CD14-positive monocyte (primary cell): ENCODE measurements around the gene CHIC1. TPM values are rescaled to one million over a fixed set of nuclear protein-coding genes. Genes with fewer than 3 reads are reported as not detected.
"Not testable (repeated sequence)": the region's sequence is repeated elsewhere in the genome, so short reads cannot be mapped to it uniquely, and the experiment has no call there.

Experiments used
- DNase-seq, 3 donors: peaks; one replicate each; pipeline ENCODE4 v3.0.0-alpha.2; 2011 to 2022
- H2AFZ ChIP-seq: 2 replicates; pipeline ENCODE4 v1.6.0; 2012; ENCODE audit warnings: mild to moderate bottlenecking, low read depth, low read length, inconsistent platforms; ENCODE audit not compliant: insufficient read depth, poor library complexity, severe bottlenecking
- H3K27ac ChIP-seq, 2 donors: 1 replicate in 1 of 2; 2 replicates in 1 of 2; pipeline ENCODE4 v1.5.1; 2012 to 2013; ENCODE audit warnings: low read length in 2 of 2, control low read depth in 1 of 2, inconsistent platforms in 1 of 2, low read depth in 1 of 2, mild to moderate bottlenecking in 1 of 2
- H3K27me3 ChIP-seq, 2 donors: one replicate each; pipeline versions ENCODE4 v1.6.0 to v1.6.1; 2011 to 2013; ENCODE audit warnings: low read length in 2 of 2; ENCODE audit not compliant: control insufficient read depth in 2 of 2, insufficient read depth in 2 of 2
- H3K36me3 ChIP-seq, 2 donors: replicated peaks in 1 of 2; 1 replicate in 1 of 2; 2 replicates in 1 of 2; pipeline versions ENCODE4 v1.5.1 to v1.6.1; 2012 to 2013; ENCODE audit warnings: low read length in 2 of 2, control low read depth in 1 of 2, inconsistent platforms in 1 of 2, mild to moderate bottlenecking in 1 of 2; ENCODE audit not compliant: insufficient read depth in 2 of 2, control insufficient read depth in 1 of 2
- H3K4me1 ChIP-seq, 2 donors: 1 replicate in 1 of 2; 2 replicates in 1 of 2; pipeline versions ENCODE4 v1.5.1 to v1.6.1; 2012 to 2013; ENCODE audit warnings: low read length in 2 of 2, control low read depth in 1 of 2, inconsistent platforms in 1 of 2, mild to moderate bottlenecking in 1 of 2, moderate library complexity in 1 of 2; ENCODE audit not compliant: insufficient read depth in 2 of 2, control insufficient read depth in 1 of 2
- H3K4me2 ChIP-seq: replicated peaks from 2 replicates; pipeline ENCODE3; 2012; ENCODE audit warnings: low read length, moderate library complexity, mild to moderate bottlenecking; ENCODE audit not compliant: poor library complexity, severe bottlenecking; ENCODE audit errors: extremely low read depth
- H3K4me3 ChIP-seq, 3 experiments: fragments of 200-600 bp in 1 of 3; sonication (generic) in 1 of 3; replicated peaks in 1 of 3; 1 replicate in 2 of 3; 2 replicates in 1 of 3; pipeline ENCODE4 v1.5.1; 2011 to 2013; ENCODE audit warnings: low read length in 3 of 3, mild to moderate bottlenecking in 3 of 3, control low read depth in 2 of 3, low read depth in 2 of 3, inconsistent platforms in 1 of 3, moderate library complexity in 1 of 3
- H3K79me2 ChIP-seq: 2 replicates; pipeline ENCODE4 v1.6.0; 2012; ENCODE audit warnings: mild to moderate bottlenecking, control low read depth, inconsistent platforms, low read length, moderate library complexity; ENCODE audit not compliant: insufficient read depth
- H3K9ac ChIP-seq: 2 replicates; pipeline ENCODE4 v1.6.0; 2017; ENCODE audit warnings: low read length, mild to moderate bottlenecking; ENCODE audit not compliant: insufficient read depth, poor library complexity, severe bottlenecking
- H3K9me3 ChIP-seq, 2 donors: replicated peaks in 1 of 2; 1 replicate in 1 of 2; 2 replicates in 1 of 2; pipeline versions ENCODE4 v1.5.1 to v1.6.1; 2012 to 2013; ENCODE audit warnings: low read length in 2 of 2, control low read depth in 1 of 2; ENCODE audit not compliant: control insufficient read depth in 1 of 2, insufficient read depth in 1 of 2
- H4K20me1 ChIP-seq: 2 replicates; pipeline ENCODE4 v1.6.0; 2012; ENCODE audit warnings: mild to moderate bottlenecking, low read length, control low read depth, moderate library complexity; ENCODE audit not compliant: insufficient read depth
- H3K27ac Mint-ChIP-seq, 7 donors: one replicate each; pipeline ENCODE4 v1.8.0; 2020; ENCODE audit warnings: mild to moderate bottlenecking in 7 of 7, mixed read lengths in 7 of 7, moderate library complexity in 6 of 7, inconsistent platforms in 2 of 7
- H3K27me3 Mint-ChIP-seq, 3 donors: one replicate each; pipeline ENCODE4 v1.8.0; 2021 to 2022; ENCODE audit warnings: low read depth in 3 of 3, mild to moderate bottlenecking in 3 of 3, mixed read lengths in 3 of 3, moderate library complexity in 3 of 3, inconsistent platforms in 1 of 3
- H3K36me3 Mint-ChIP-seq, 2 donors: one replicate each; pipeline ENCODE4 v1.8.0; 2020; ENCODE audit warnings: mixed read lengths in 2 of 2, inconsistent platforms in 1 of 2, mild to moderate bottlenecking in 1 of 2
- H3K4me1 Mint-ChIP-seq: one replicate; pipeline ENCODE4 v1.8.0; 2020; ENCODE audit warnings: mild to moderate bottlenecking, mixed read lengths
- H3K4me3 Mint-ChIP-seq, 2 donors: one replicate each; pipeline ENCODE4 v1.8.0; 2020; ENCODE audit warnings: mild to moderate bottlenecking in 2 of 2, mixed read lengths in 2 of 2, moderate library complexity in 1 of 2
- H3K9me3 Mint-ChIP-seq, 7 donors: one replicate each; pipeline ENCODE4 v1.8.0; 2020 to 2022; ENCODE audit warnings: mixed read lengths in 7 of 7, mild to moderate bottlenecking in 6 of 7, moderate library complexity in 6 of 7, inconsistent platforms in 2 of 7
- WGBS: methylation state at CpG from one replicate; pipeline ENCODE4 v1.1.5; 2013; ENCODE audit warnings: missing lambda C conversion rate; ENCODE audit not compliant: insufficient coverage; 5-methylcytosine and 5-hydroxymethylcytosine counted together
- intact Hi-C, 2 donors: fragments of 100-400 bp; cut with micrococcal nuclease; formaldehyde crosslinking; loops; one replicate each; pipeline versions ENCODE4 v1.15.0 to v1.15.1; 2023
- polyA plus RNA-seq, 3 donors: library from polyadenylated mRNA; depleted of rRNA in 1 of 3; unstranded in 2 of 3; stranded (reverse) in 1 of 3; fragments of 300-500 nt in 2 of 3; fragments of >200 nt in 1 of 3; fragmentation: Illumina TruSeq in 2 of 3; gene quantifications; 1 replicate in 2 of 3; 2 replicates in 1 of 3; pipeline ENCODE4 v1.2.3, GENCODE V29; 2012 to 2021
- TF ChIP-seq, protein P1 (sequence below): fragments of 200-600 bp; IDR thresholded peaks from one replicate; pipeline ENCODE4 v1.8.0; 2022; ENCODE audit warnings: antibody characterized with exemption, mild to moderate bottlenecking

The CHIC1 gene
- polyA plus RNA-seq, 3 donors, result 0.21 to 0.51 (median 0.28) TPM

DNA sequence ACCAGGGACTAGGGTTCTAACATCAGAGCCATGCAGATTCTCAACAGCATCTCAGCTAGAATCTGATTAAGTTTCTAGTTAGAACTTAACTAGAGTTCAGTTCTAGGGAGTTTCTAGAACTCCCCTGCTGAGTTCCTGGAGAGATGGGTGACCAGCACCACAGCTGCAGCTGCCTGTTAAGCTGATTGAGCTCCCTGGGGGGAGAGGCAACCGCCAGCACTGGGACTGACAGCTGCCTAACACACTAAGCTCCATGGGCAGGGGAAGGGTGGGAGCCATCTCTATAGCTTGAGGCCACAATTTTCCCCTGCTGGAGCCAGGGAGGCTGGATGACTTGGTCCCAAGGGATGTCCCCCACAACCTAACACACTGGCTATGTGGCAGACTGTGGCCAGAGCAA lies 84.2 kb downstream of the CHIC1 start:
- Histone ChIP-seq H3K27me3 (no peaks in the 10 kb centered on the region), H2AFZ (no peak overlapping the region), H3K4me2 (no peak overlapping the region), H3K4me1 (no peaks in the 10 kb centered on the region), H3K36me3 (no peaks in the 10 kb centered on the region), H3K27ac (no peak overlapping the region), H3K79me2 (no peaks in the 10 kb centered on the region), H3K4me3 (no peak overlapping the region), H4K20me1 (no peaks in the 10 kb centered on the region), H3K9ac (no peak overlapping the region), H3K9me3 (peaks cover 18 to 31% of the 10 kb centered on the region in 2 donors)
- no peaks in the 10 kb centered on the region for H3K27me3 Mint-ChIP-seq
- no peak for DNase-seq
- peaks cover 10 to 23% (median 13%) of the 10 kb centered on the region in 7 donors for H3K9me3 Mint-ChIP-seq
- H3K36me3 Mint-ChIP-seq, result no peaks in the 10 kb centered on the region
- no peaks in the 10 kb centered on the region for H3K4me1 Mint-ChIP-seq
- no peak overlapping the region for H3K27ac Mint-ChIP-seq
- intact Hi-C loops, result no loop called here
- no CpG with 5 or more reads among the region's 1 CpG for WGBS
- TF ChIP-seq, protein P1, sequence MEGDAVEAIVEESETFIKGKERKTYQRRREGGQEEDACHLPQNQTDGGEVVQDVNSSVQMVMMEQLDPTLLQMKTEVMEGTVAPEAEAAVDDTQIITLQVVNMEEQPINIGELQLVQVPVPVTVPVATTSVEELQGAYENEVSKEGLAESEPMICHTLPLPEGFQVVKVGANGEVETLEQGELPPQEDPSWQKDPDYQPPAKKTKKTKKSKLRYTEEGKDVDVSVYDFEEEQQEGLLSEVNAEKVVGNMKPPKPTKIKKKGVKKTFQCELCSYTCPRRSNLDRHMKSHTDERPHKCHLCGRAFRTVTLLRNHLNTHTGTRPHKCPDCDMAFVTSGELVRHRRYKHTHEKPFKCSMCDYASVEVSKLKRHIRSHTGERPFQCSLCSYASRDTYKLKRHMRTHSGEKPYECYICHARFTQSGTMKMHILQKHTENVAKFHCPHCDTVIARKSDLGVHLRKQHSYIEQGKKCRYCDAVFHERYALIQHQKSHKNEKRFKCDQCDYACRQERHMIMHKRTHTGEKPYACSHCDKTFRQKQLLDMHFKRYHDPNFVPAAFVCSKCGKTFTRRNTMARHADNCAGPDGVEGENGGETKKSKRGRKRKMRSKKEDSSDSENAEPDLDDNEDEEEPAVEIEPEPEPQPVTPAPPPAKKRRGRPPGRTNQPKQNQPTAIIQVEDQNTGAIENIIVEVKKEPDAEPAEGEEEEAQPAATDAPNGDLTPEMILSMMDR, result no peak
- no peak overlapping the region for H3K4me3 Mint-ChIP-seq

- no peaks in the 10 kb centered on the region for H3K79me2 ChIP-seq
- peaks cover 10 to 25% (median 13%) of the 10 kb centered on the region in 7 donors for H3K9me3 Mint-ChIP-seq
- no peaks in the 10 kb centered on the region for H3K36me3 Mint-ChIP-seq
These were observed 84.8 kb downstream of the CHIC1 start for GRCh38 chrX:73647632-73648322.

DNA sequence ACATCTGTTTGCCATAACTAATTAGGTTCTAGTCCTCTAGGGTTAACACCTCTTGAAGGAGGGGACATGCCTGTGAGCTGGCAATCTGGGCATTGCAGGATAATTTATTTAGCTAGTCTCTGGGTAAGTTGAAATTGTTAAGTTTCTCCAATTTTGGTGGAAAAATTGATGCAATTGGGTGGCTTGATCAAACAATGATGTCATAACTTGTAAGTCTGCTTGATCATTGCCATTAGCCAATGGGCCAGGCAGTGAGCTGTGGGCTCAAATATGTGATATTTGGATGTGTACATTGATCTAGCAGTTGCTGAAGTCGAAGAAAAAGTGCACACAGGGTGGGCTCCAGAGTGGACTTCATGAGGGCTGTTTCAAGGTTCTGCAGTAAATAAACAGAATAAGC lies 98.3 kb downstream of the CHIC1 start:
- H3K36me3 Mint-ChIP-seq, H3K4me2 ChIP-seq, H3K4me3 ChIP-seq, H3K27me3 Mint-ChIP-seq, H3K4me1 Mint-ChIP-seq, DNase-seq, H3K27ac Mint-ChIP-seq, H4K20me1 ChIP-seq, H2AFZ ChIP-seq, H3K27ac ChIP-seq, H3K27me3 ChIP-seq, intact Hi-C loops, H3K79me2 ChIP-seq, H3K4me1 ChIP-seq, H3K4me3 Mint-ChIP-seq, H3K36me3 ChIP-seq, H3K9ac ChIP-seq: not testable (repeated sequence)
- no CpG with 5 or more reads among the region's 1 CpG for WGBS
- peaks cover 14 to 18% of the 10 kb centered on the region in 2 donors for H3K9me3 ChIP-seq
- peaks cover 2 to 35% (median 23%) of the 10 kb centered on the region in 7 donors for H3K9me3 Mint-ChIP-seq

More at GRCh38 chrX:73647632-73648322, 84.8 kb downstream of the CHIC1 start:
- no peak overlapping the region for H3K4me2 ChIP-seq
- no peak overlapping the region for H3K9ac ChIP-seq
- H3K27ac Mint-ChIP-seq, result no peak overlapping the region
- DNase-seq, result no peak
- H3K4me1 Mint-ChIP-seq, result no peaks in the 10 kb centered on the region
- H4K20me1 ChIP-seq, result no peaks in the 10 kb centered on the region
- no peaks in the 10 kb centered on the region for H3K4me1 ChIP-seq
- no peak overlapping the region for H3K27ac ChIP-seq
- no peaks in the 10 kb centered on the region for H3K36me3 ChIP-seq
- no peak overlapping the region for H3K4me3 Mint-ChIP-seq
- TF ChIP-seq, protein P1, result no peak
- no peaks in the 10 kb centered on the region for H3K27me3 ChIP-seq
- H2AFZ ChIP-seq, result no peak overlapping the region
- no peaks in the 10 kb centered on the region for H3K27me3 Mint-ChIP-seq
- H3K9me3 ChIP-seq, result peaks cover 18 to 31% of the 10 kb centered on the region in 2 donors
- no peak overlapping the region for H3K4me3 ChIP-seq
- intact Hi-C loops, result no loop called here
